ENCODE measurements around the gene RXRB. TPM values are rescaled to one million over a fixed set of nuclear protein-coding genes. Genes with fewer than 3 reads are reported as not detected.

The RXRB gene
- total and polyA plus RNA-seq, 8 donors: 35.4 to 76.2 (median 61.9) TPM

- intact Hi-C loops (cut with DNase I): no loop called here
- TF ChIP-seq CTCF (IDR thresholded peaks at IDR 0.05): no peak
- ATAC-seq: no peak
Measured at GRCh38 chr6:33181141-33181540, 19.3 kb downstream of the RXRB start.

GRCh38 chr6:33178755-33179475 is 21.6 kb downstream of the RXRB start:
- intact Hi-C loops (cut with DNase I): no loop called here
- Histone ChIP-seq H3K27ac (no peak overlapping the region), H3K4me3 (no peak overlapping the region), H3K27me3 (no peaks in the 10 kb centered on the region), H3K36me3 (no peaks in the 10 kb centered on the region), H3K4me1 (peaks cover 0 to 8% of the 10 kb centered on the region in 2 donors), H3K9me3 (peaks cover 0 to 6% of the 10 kb centered on the region in 2 donors)
- ATAC-seq (no peak), DNase-seq (no peak)
- TF ChIP-seq CTCF (IDR thresholded peaks at IDR 0.05): no peak

More at GRCh38 chr6:33181141-33181540, 19.3 kb downstream of the RXRB start:
- Histone ChIP-seq H3K36me3 (no peaks in the 10 kb centered on the region), H3K4me1 (peaks cover 0 to 8% of the 10 kb centered on the region in 2 donors), H3K27me3 (peaks cover 0 to 7% of the 10 kb centered on the region in 2 donors), H3K27ac (no peak overlapping the region), H3K9me3 (peaks cover 0 to 6% of the 10 kb centered on the region in 2 donors), H3K4me3 (no peak overlapping the region)
- DNase-seq: no peak

GRCh38 chr6:33177552-33178446 is 22.7 kb downstream of the RXRB start:
- DNase-seq: no peak
- H3K27ac ChIP-seq: no peak overlapping the region

GRCh38 chr6:33176906-33177305 is 23.6 kb downstream of the RXRB start:
- Histone ChIP-seq H3K27ac (no peak overlapping the region), H3K27me3 (no peaks in the 10 kb centered on the region), H3K4me1 (no peaks in the 10 kb centered on the region), H3K4me3 (no peak overlapping the region), H3K9me3 (no peaks in the 10 kb centered on the region), H3K36me3 (no peaks in the 10 kb centered on the region)
- ATAC-seq (no peak), DNase-seq (no peak)
- no peak for TF ChIP-seq CTCF (IDR thresholded peaks at IDR 0.05)
- intact Hi-C loops (cut with DNase I): no loop called here

More at GRCh38 chr6:33177552-33178446, 22.7 kb downstream of the RXRB start:
- no peaks in the 10 kb centered on the region for H3K27me3 ChIP-seq
- no peak overlapping the region for H3K4me3 ChIP-seq
- H3K36me3 ChIP-seq: no peaks in the 10 kb centered on the region
- intact Hi-C loops (cut with DNase I): no loop called here
- H3K9me3 ChIP-seq: no peaks in the 10 kb centered on the region
- no peaks in the 10 kb centered on the region for H3K4me1 ChIP-seq
- TF ChIP-seq CTCF (IDR thresholded peaks at IDR 0.05): no peak
- no peak for ATAC-seq

All from left lung (tissue), 10 donors.